Cortex of kidney (tissue), 1 donor: ENCODE data around the gene CPD.

Experiments
- DNase-seq: peaks from one replicate; lab custom pipeline; 2025; lab: John Stamatoyannopoulos, UW

CPD gene

DNA sequence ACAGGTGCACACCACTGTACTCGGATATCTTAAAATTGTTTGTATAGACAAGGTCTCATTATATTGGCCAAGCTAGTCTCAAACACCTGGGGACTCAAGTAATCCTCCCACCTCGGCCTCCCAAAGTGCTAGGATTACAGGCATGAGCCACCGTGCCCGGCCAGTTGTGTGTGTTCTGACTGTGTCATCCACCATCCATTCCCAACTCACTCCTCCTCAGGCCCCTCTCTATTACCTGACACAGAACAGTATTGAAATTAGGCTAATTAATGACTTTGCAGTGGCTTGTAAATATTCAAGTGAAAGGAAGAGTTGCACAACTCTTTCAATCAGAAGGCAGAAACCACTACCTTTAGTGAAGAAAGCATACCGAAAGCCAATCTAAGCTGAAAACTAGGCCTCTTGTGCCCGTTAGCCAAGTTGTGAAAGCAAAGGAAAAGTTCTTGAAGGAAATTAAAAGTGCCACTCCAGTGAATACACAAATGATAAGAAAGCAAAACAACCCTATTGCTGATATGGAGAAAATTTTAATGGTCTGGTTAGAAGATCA, 127.2 kb downstream of the CPD start:
- DNase-seq: no peak

GRCh38 chr17:30506481-30506880, 127.8 kb downstream of the CPD start:
- no peak for DNase-seq

DNA sequence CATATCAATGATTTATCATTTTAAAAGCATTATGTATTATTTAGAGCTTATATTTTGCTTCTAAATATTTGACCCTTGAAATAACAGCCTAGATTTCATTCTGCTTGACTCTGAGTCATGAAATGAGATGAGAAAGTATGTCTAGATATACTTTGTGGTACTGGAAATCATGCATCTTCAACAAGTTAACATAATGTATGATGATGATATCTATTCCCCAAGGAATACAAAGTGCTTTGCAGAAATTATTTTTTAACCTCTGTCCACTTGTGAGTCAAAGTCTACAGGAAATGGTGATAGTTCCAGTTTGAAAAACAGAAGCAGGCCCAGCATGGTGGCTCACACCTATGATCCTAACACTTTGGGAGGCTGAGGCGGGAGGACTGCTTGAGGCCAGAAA, 134.6 kb downstream of the CPD start:
- DNase-seq: no peak

DNA sequence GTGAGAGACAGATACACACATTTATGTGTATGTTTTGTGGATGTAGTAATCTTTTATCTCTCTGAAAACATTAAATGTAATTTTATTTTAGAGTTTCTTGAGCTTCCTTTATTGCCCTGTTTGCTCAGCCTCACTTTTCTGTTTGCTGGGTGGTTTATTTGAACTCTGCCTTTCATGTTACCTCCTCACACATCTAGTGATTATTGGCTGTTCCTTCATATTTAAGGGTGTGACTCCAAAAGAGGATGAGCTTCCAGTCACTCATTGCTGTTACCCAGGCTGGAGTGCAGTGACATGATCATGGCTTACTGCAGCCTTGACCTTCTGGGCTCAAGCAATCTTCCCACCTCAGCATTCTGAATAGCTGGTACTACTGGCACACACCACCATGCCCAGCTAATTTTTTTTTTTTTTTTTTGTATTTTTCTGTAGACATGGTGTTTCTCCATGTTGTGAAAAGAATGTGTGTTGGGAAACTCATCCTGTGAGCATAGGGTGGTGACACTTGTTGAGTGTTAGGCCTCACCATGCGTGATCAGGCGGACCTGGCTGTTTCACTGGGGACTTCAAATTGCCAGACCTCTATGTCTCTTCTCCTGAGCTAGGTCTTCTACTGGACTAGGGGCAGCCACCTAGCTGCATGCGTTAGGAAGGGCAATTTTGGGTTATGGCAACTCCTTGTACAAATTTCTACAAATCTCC, 136.3 kb downstream of the CPD start:
- DNase-seq: no peak

DNA sequence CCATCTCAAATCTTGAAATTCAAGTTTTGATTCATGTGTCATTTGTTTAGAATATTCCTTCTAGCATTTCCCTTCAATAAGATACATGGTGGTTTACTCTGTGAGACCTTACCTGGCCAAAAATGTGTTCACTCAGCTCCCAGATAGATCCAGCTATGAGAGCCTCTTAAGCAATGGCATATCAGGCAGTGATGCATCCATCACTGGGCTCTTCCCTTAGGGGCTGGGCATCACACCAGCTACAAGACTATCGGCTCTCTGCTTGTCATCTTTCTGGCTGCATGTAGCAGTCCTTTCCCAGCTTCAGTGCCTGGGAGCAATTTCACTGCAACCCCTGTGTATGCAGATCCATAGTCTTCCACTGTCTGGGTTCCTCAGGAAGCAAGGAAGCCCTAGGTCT, 139.1 kb downstream of the CPD start:
- DNase-seq: no peak

GRCh38 chr17:30519166-30519565, 140.4 kb downstream of the CPD start:
- no peak for DNase-seq
